Panc1 (cell line): Measurements from ENCODE around the gene ZBTB20. TPM values are rescaled to one million over a fixed set of nuclear protein-coding genes. Genes with fewer than 3 reads are reported as not detected.

Experiments
- ATAC-seq: fragments of 200-7000 bp; cut with Tn5 transposase; 2 replicates; pipeline ENCODE4 v1.9.1; 2020; ENCODE audit warnings: mild to moderate bottlenecking, moderate library complexity
- BruUV-seq: library from RNA; stranded (reverse); fragments of 400-500 nt; replicated peaks from 2 replicates; lab custom pipeline; 2021; lab: Mats Ljungman, UMichigan
- CTCF ChIA-PET: fragments of 300-600 bp; sonication (Branson Sonifier 250); formaldehyde crosslinking; loops from one replicate; lab custom pipeline; 2022; ENCODE audit warnings: antibody characterized with exemption; lab: Charles Lee
- POLR2A ChIA-PET: fragments of 300-600 bp; sonication (Branson Sonifier 250); formaldehyde crosslinking; loops from one replicate; lab custom pipeline; 2022; ENCODE audit warnings: antibody characterized with exemption; lab: Charles Lee
- DNase-seq: peaks from one replicate; pipeline ENCODE4 v3.0.0-alpha.2; 2010; ENCODE audit warnings: low read depth, low spot score
- H3K27ac ChIP-seq: 2 replicates; pipeline ENCODE4 v1.5.1; 2011; ENCODE audit warnings: mild to moderate bottlenecking, low read length, inconsistent platforms
- H3K27me3 ChIP-seq: fragments of 200-500 bp; sonication (Bioruptor generic); 2 replicates; pipeline ENCODE4 v1.6.0; 2014; ENCODE audit warnings: low read length, inconsistent platforms; ENCODE audit not compliant: control insufficient read depth, insufficient read depth
- H3K36me3 ChIP-seq: fragments of 200-500 bp; sonication (Bioruptor generic); 2 replicates; pipeline ENCODE4 v1.5.1; 2014; ENCODE audit warnings: inconsistent platforms, mild to moderate bottlenecking, low read length, moderate library complexity; ENCODE audit not compliant: control insufficient read depth, insufficient read depth
- H3K4me1 ChIP-seq: 2 replicates; pipeline ENCODE4 v1.5.1; 2011; ENCODE audit warnings: inconsistent platforms, mild to moderate bottlenecking, low read length, moderate library complexity; ENCODE audit not compliant: control insufficient read depth, insufficient read depth
- H3K4me3 ChIP-seq, 2 experiments: 2 replicates each; pipeline ENCODE4 v1.5.1; 2011 to 2012; ENCODE audit warnings: low read depth in 2 of 2, low read length in 2 of 2, mild to moderate bottlenecking in 2 of 2, inconsistent platforms in 1 of 2, moderate library complexity in 1 of 2
- H3K9me3 ChIP-seq: fragments of 200-500 bp; sonication (Bioruptor generic); 2 replicates; pipeline ENCODE4 v1.5.1; 2014; ENCODE audit warnings: low read depth, mild to moderate bottlenecking, inconsistent platforms, low read length, moderate library complexity; ENCODE audit not compliant: control insufficient read depth, insufficient read depth
- POLR2AphosphoS5 ChIP-seq: IDR thresholded peaks from 2 replicates; pipeline ENCODE4 v1.6.1; 2012; ENCODE audit warnings: mild to moderate bottlenecking, low read depth, low read length, moderate library complexity
- SIN3A ChIP-seq: IDR thresholded peaks from 2 replicates; pipeline ENCODE4 v1.6.1; 2012; ENCODE audit warnings: low read depth, mild to moderate bottlenecking, low read length, moderate library complexity, borderline replicate concordance; ENCODE audit not compliant: insufficient read depth
- TCF7L2 ChIP-seq: IDR thresholded peaks from 2 replicates; pipeline ENCODE4 v1.6.1; 2011; ENCODE audit warnings: mild to moderate bottlenecking, low read depth, low read length, inconsistent platforms
- in situ Hi-C: cut with HindIII; loops from 2 replicates; pipeline ENCODE4 v1.10.0; 2016; ENCODE audit warnings: low sequenced_read_pairs, low pct_unique_long_range_greater_than_20kb
- intact Hi-C: fragments of 100-400 bp; cut with micrococcal nuclease; formaldehyde crosslinking; loops from one replicate; pipeline ENCODE4 v1.10.0; 2022; ENCODE audit not compliant: unreplicated experiment
- total RNA-seq: library from RNA; stranded (reverse); gene quantifications from one replicate; pipeline ENCODE4 v1.2.1, GENCODE V29; 2021; ENCODE audit not compliant: unreplicated experiment
- TF ChIP-seq, protein P1 (sequence below): fragments of 450-650 bp; IDR thresholded peaks from 2 replicates; pipeline ENCODE4 v1.5.1; 2017; ENCODE audit warnings: mild to moderate bottlenecking
- TF ChIP-seq, protein P2 (sequence below), 2 experiments: IDR thresholded peaks; 2 replicates each; pipeline ENCODE4 v1.6.1; 2011 to 2012; ENCODE audit warnings: low read depth in 2 of 2, control low read depth in 1 of 2, low read length in 1 of 2, mild to moderate bottlenecking in 1 of 2, moderate library complexity in 1 of 2; ENCODE audit not compliant: insufficient read depth in 1 of 2

Gene ZBTB20
- total RNA-seq, 1 experiment from 2014 or later, result 4.1 TPM

DNA sequence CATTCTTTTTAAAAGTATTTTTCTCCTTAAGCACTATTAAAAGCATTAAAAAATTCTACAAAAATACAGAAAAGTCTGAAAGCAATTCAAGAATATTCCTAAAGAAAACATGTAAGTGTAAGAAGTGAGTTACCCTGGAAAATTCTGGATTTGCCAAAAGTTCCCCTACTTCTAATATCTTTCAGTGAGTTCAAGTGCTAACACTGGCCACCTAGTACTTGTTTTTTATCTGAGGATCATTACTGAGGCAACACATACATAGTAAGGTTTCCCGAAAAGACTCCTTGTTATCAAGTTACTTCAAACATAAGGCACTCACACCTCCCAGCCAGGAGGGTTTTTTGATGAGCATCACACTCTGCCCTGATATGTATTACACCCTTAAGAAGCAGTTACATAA is 694.8 kb downstream of the ZBTB20 start:
- no TSS peak for BruUV-seq
- Histone ChIP-seq H3K36me3 (no peaks in the 10 kb centered on the region), H3K9me3 (no peaks in the 10 kb centered on the region), H3K27ac (no peak overlapping the region), H3K4me3 (no peak overlapping the region), H3K4me1 (no peaks in the 10 kb centered on the region), H3K27me3 (no peaks in the 10 kb centered on the region; the same call in 1 of the 2 replicates)
- ChIA-PET POLR2A (no interaction called here), CTCF (no interaction called here)
- TF ChIP-seq POLR2AphosphoS5, result no peak
- TF ChIP-seq, protein P1, sequence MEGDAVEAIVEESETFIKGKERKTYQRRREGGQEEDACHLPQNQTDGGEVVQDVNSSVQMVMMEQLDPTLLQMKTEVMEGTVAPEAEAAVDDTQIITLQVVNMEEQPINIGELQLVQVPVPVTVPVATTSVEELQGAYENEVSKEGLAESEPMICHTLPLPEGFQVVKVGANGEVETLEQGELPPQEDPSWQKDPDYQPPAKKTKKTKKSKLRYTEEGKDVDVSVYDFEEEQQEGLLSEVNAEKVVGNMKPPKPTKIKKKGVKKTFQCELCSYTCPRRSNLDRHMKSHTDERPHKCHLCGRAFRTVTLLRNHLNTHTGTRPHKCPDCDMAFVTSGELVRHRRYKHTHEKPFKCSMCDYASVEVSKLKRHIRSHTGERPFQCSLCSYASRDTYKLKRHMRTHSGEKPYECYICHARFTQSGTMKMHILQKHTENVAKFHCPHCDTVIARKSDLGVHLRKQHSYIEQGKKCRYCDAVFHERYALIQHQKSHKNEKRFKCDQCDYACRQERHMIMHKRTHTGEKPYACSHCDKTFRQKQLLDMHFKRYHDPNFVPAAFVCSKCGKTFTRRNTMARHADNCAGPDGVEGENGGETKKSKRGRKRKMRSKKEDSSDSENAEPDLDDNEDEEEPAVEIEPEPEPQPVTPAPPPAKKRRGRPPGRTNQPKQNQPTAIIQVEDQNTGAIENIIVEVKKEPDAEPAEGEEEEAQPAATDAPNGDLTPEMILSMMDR, result no peak
- TF ChIP-seq, protein P2, sequence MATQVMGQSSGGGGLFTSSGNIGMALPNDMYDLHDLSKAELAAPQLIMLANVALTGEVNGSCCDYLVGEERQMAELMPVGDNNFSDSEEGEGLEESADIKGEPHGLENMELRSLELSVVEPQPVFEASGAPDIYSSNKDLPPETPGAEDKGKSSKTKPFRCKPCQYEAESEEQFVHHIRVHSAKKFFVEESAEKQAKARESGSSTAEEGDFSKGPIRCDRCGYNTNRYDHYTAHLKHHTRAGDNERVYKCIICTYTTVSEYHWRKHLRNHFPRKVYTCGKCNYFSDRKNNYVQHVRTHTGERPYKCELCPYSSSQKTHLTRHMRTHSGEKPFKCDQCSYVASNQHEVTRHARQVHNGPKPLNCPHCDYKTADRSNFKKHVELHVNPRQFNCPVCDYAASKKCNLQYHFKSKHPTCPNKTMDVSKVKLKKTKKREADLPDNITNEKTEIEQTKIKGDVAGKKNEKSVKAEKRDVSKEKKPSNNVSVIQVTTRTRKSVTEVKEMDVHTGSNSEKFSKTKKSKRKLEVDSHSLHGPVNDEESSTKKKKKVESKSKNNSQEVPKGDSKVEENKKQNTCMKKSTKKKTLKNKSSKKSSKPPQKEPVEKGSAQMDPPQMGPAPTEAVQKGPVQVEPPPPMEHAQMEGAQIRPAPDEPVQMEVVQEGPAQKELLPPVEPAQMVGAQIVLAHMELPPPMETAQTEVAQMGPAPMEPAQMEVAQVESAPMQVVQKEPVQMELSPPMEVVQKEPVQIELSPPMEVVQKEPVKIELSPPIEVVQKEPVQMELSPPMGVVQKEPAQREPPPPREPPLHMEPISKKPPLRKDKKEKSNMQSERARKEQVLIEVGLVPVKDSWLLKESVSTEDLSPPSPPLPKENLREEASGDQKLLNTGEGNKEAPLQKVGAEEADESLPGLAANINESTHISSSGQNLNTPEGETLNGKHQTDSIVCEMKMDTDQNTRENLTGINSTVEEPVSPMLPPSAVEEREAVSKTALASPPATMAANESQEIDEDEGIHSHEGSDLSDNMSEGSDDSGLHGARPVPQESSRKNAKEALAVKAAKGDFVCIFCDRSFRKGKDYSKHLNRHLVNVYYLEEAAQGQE (IDR thresholded peaks at IDR 0.05; ENCODE audit: insufficient read depth in 1 of 2, low read depth in 2 of 2, low read length in 1 of 2), result no peak
- TF ChIP-seq SIN3A, result no peak
- TF ChIP-seq TCF7L2, result no peak
- intact Hi-C loops (no loop called here), in situ Hi-C loops (no loop called here)
- no peak for DNase-seq
- ATAC-seq, result no peak

DNA sequence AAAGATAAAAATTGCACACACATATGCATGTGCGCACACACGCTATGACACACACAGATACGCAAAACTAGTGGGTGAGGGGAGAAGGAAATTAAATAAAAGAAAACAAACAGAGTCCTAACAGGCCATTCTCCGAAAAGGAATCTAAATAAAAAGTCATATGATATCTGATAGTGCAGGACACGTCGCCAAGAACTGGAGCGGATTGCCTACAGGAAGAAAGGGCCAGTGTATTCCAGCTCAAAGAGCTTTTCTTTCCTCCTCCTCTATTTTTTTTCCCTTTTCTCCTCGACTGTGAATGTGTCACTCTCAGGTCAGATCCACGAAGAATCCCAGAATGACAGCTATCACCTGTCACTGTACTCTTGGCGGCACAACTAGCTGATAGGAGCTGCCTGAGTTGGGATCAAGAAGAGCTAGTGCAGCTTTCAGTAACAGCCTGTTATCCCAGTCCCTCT is 695.5 kb downstream of the ZBTB20 start:
- in situ Hi-C loops (no loop called here), intact Hi-C loops (no loop called here)
- Histone ChIP-seq H3K27ac (no peak overlapping the region), H3K9me3 (no peaks in the 10 kb centered on the region), H3K27me3 (no peaks in the 10 kb centered on the region; the same call in 1 of the 2 replicates), H3K4me3 (no peak overlapping the region), H3K4me1 (no peaks in the 10 kb centered on the region), H3K36me3 (no peaks in the 10 kb centered on the region)
- TF ChIP-seq, protein P2 (IDR thresholded peaks at IDR 0.05; ENCODE audit: insufficient read depth in 1 of 2, low read depth in 2 of 2, low read length in 1 of 2), result no peak
- no peak for TF ChIP-seq SIN3A
- no peak for TF ChIP-seq TCF7L2
- TF ChIP-seq POLR2AphosphoS5, result no peak
- TF ChIP-seq, protein P1, result no peak
- no TSS peak for BruUV-seq
- CTCF ChIA-PET, result no interaction called here
- POLR2A ChIA-PET, result no interaction called here
- ATAC-seq, result no peak
- DNase-seq, result no peak
